NCI-H1436 treated with DMSO at 0.1 percent for 48 hours (cell line): ENCODE measurements around the gene CKS2.

ENCODE experiments used
- DNase-seq: peaks from one replicate; lab custom pipeline; 2025; lab: John Stamatoyannopoulos, UW

CKS2 gene

GRCh38 chr9:89350988-89351557, 40.1 kb downstream of the CKS2 start:
- DNase-seq, result no peak

GRCh38 chr9:89351584-89352300, 40.7 kb downstream of the CKS2 start:
- DNase-seq, result no peak

GRCh38 chr9:89352451-89352850, 41.5 kb downstream of the CKS2 start:
- no peak for DNase-seq

GRCh38 chr9:89352874-89353649, 42.1 kb downstream of the CKS2 start:
- no peak for DNase-seq

GRCh38 chr9:89353989-89354388, 43.0 kb downstream of the CKS2 start:
- no peak for DNase-seq

GRCh38 chr9:89354471-89354870, 43.5 kb downstream of the CKS2 start:
- no peak for DNase-seq

GRCh38 chr9:89356782-89357181, 45.8 kb downstream of the CKS2 start:
- DNase-seq, result no peak

GRCh38 chr9:89357331-89358197, 46.6 kb downstream of the CKS2 start:
- DNase-seq, result no peak

GRCh38 chr9:89358376-89358916, 47.5 kb downstream of the CKS2 start:
- DNase-seq, result no peak

- DNase-seq, result no peak
These were observed 48.0 kb downstream of the CKS2 start for GRCh38 chr9:89358985-89359384.

GRCh38 chr9:89359751-89360261, 48.8 kb downstream of the CKS2 start:
- DNase-seq, result no peak

GRCh38 chr9:89360465-89360864, 49.5 kb downstream of the CKS2 start:
- no peak for DNase-seq

- DNase-seq, result no peak
These were observed 50.0 kb downstream of the CKS2 start for GRCh38 chr9:89361031-89361430.

GRCh38 chr9:89361816-89362646, 51.0 kb downstream of the CKS2 start:
- DNase-seq, result no peak

GRCh38 chr9:89362647-89363310, 51.8 kb downstream of the CKS2 start:
- DNase-seq, result no peak

GRCh38 chr9:89363311-89363670, 52.3 kb downstream of the CKS2 start:
- no peak for DNase-seq

GRCh38 chr9:89363921-89364665, 53.1 kb downstream of the CKS2 start:
- DNase-seq, result no peak

GRCh38 chr9:89364666-89365531, 53.9 kb downstream of the CKS2 start:
- DNase-seq, result no peak

GRCh38 chr9:89365532-89365912, 54.5 kb downstream of the CKS2 start:
- no peak for DNase-seq
